ENCODE results near the gene MX1. TPM values are rescaled to one million over a fixed set of nuclear protein-coding genes. Genes with fewer than 3 reads are reported as not detected.

The MX1 gene
- total RNA-seq, 2 donors from 2014 or later, result 7.3 to 17.7 TPM

DNA sequence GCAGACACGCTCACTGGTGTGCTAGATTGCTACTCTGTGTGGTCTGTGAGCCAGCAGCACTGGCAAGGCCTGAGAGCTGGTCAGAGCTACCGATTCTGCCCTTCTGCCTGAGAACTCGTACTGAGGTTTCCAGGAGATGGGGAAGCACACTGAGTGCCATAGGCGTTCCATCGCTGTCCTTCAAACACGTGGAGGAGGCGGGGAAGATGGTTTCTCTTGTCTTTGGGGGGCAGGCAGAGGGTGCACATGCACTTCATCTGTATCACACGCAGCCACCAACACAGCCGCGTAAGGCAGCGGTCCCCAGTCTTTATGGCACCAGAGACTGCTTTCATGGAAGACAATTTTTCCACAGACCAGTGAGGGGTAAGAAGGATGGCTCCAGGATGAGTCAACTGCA is 23.8 kb upstream of the MX1 start:
- intact Hi-C loops (cut with DNase I), result no loop called here
- H3K9ac ChIP-seq (ENCODE audit: low read depth in 2 of 2, low read length in 2 of 2), result no peak overlapping the region
- DNase-seq, result no peak

GRCh38 chr21:41402796-41403195 is 23.2 kb upstream of the MX1 start:
- Histone ChIP-seq H3K36me3 (no peaks in the 10 kb centered on the region), H3K9me3 (no peaks in the 10 kb centered on the region), H3K4me1 (no peaks in the 10 kb centered on the region), H3K27ac (no peak overlapping the region), H3K27me3 (no peaks in the 10 kb centered on the region), H3K9ac (ENCODE audit: low read depth in 2 of 2, low read length in 2 of 2) (no peak overlapping the region), H3K4me3 (no peak overlapping the region)
- no peak for DNase-seq
- intact Hi-C loops (cut with DNase I), result no loop called here
- TF ChIP-seq, protein P1, sequence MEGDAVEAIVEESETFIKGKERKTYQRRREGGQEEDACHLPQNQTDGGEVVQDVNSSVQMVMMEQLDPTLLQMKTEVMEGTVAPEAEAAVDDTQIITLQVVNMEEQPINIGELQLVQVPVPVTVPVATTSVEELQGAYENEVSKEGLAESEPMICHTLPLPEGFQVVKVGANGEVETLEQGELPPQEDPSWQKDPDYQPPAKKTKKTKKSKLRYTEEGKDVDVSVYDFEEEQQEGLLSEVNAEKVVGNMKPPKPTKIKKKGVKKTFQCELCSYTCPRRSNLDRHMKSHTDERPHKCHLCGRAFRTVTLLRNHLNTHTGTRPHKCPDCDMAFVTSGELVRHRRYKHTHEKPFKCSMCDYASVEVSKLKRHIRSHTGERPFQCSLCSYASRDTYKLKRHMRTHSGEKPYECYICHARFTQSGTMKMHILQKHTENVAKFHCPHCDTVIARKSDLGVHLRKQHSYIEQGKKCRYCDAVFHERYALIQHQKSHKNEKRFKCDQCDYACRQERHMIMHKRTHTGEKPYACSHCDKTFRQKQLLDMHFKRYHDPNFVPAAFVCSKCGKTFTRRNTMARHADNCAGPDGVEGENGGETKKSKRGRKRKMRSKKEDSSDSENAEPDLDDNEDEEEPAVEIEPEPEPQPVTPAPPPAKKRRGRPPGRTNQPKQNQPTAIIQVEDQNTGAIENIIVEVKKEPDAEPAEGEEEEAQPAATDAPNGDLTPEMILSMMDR (IDR thresholded peaks at IDR 0.05), result no peak

More for the DNA sequence above, 23.8 kb upstream of the MX1 start:
- no peaks in the 10 kb centered on the region for H3K27me3 ChIP-seq
- H3K4me1 ChIP-seq, result no peaks in the 10 kb centered on the region
- TF ChIP-seq, protein P1 (IDR thresholded peaks at IDR 0.05), result no peak
- no peaks in the 10 kb centered on the region for H3K36me3 ChIP-seq
- no peak overlapping the region for H3K4me3 ChIP-seq
- H3K27ac ChIP-seq, result no peak overlapping the region
- H3K9me3 ChIP-seq, result no peaks in the 10 kb centered on the region

DNA sequence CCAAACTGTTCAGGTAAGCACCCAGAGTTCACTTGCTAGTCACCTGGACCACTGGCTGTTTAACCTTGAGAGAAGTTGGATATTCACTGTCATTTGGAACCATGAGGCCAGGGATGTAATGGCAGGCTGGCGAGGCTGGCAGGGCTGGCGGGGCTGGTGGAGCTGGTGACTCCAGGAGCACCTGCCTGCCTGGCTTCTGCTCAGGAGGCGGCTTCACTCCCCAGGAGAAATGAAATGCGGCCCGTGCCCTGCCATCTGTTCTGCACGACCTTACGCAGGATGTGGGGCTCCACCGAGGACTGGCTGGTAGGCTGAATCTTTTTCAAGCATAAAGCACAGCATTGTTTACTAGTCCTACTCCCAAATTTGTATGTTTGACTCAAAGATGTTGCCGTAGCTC is 22.7 kb upstream of the MX1 start:
- Histone ChIP-seq H3K9me3 (no peaks in the 10 kb centered on the region), H3K4me1 (no peaks in the 10 kb centered on the region), H3K9ac (ENCODE audit: low read depth in 2 of 2, low read length in 2 of 2) (no peak overlapping the region), H3K4me3 (no peak overlapping the region), H3K27me3 (no peaks in the 10 kb centered on the region), H3K27ac (no peak overlapping the region), H3K36me3 (no peaks in the 10 kb centered on the region)
- TF ChIP-seq, protein P1 (IDR thresholded peaks at IDR 0.05), result no peak
- intact Hi-C loops (cut with DNase I), result no loop called here
- DNase-seq, result no peak

GRCh38 chr21:41403966-41404365 is 22.1 kb upstream of the MX1 start:
- DNase-seq, result no peak
- TF ChIP-seq, protein P1 (IDR thresholded peaks at IDR 0.05), result no peak
- no peaks in the 10 kb centered on the region for H3K36me3 ChIP-seq
- H3K9ac ChIP-seq (ENCODE audit: low read depth in 2 of 2, low read length in 2 of 2), result no peak overlapping the region
- no peaks in the 10 kb centered on the region for H3K4me1 ChIP-seq
- H3K9me3 ChIP-seq, result no peaks in the 10 kb centered on the region
- H3K27ac ChIP-seq, result no peak overlapping the region
- H3K4me3 ChIP-seq, result no peak overlapping the region
- intact Hi-C loops (cut with DNase I), result no loop called here
- no peaks in the 10 kb centered on the region for H3K27me3 ChIP-seq

- no peaks in the 10 kb centered on the region for H3K9me3 ChIP-seq
- H3K4me3 ChIP-seq, result no peak overlapping the region
- no peaks in the 10 kb centered on the region for H3K27me3 ChIP-seq
- H3K36me3 ChIP-seq, result no peaks in the 10 kb centered on the region
- intact Hi-C loops (cut with DNase I), result no loop called here
- no peak overlapping the region for H3K9ac ChIP-seq (ENCODE audit: low read depth in 2 of 2, low read length in 2 of 2)
- DNase-seq, result no peak
- TF ChIP-seq, protein P1 (IDR thresholded peaks at IDR 0.05), result no peak
- no peak overlapping the region for H3K27ac ChIP-seq
- no peaks in the 10 kb centered on the region for H3K4me1 ChIP-seq
Observed at GRCh38 chr21:41405321-41405720, 20.7 kb upstream of the MX1 start.

GRCh38 chr21:41406340-41406739 is 19.7 kb upstream of the MX1 start:
- Histone ChIP-seq H3K9ac (ENCODE audit: low read depth in 2 of 2, low read length in 2 of 2) (no peak overlapping the region), H3K9me3 (no peaks in the 10 kb centered on the region), H3K4me1 (no peaks in the 10 kb centered on the region), H3K4me3 (no peak overlapping the region), H3K36me3 (no peaks in the 10 kb centered on the region), H3K27me3 (no peaks in the 10 kb centered on the region), H3K27ac (no peak overlapping the region)
- TF ChIP-seq, protein P1 (IDR thresholded peaks at IDR 0.05), result no peak
- DNase-seq, result no peak
- intact Hi-C loops (cut with DNase I), result no loop called here
